ENCODE data around the gene BATF2. TPM values are rescaled to one million over a fixed set of nuclear protein-coding genes. Genes with fewer than 3 reads are reported as not detected.
"Not testable (repeated sequence)": the region's sequence is repeated elsewhere in the genome, so short reads cannot be mapped to it uniquely, and the experiment has no call there.

The BATF2 gene
- total and polyA plus RNA-seq, 11 donors, result 0.87 to 33.4 (median 1.6) TPM

DNA sequence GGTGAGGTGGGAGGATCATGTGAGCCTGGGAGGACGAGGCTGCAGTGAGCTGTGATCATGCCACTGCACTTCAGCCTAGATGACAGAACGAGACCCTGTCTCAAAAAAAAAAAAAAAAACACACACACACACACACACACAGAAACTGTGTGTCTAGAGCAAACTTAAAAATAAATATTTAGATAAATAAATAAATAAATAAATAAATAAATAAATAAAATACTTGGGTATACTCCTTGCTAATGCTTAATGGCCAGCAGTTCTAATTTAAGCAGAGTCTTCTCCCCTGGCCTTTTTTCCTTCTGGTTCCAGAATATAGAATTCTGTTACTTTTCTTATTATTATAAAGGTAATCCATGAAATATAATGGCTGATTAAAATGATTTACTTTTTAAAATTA is 12.1 kb upstream of the BATF2 start:
- intact Hi-C loops (cut with DNase I), result loop anchor here in 1 of 10 donors (10.0 kb wide), 1 partner anchor 164 kb away; the partner anchor contains the start of gene CDC42BPG
- Histone ChIP-seq H3K27me3 (no peaks in the 10 kb centered on the region), H3K36me3 (no peaks in the 10 kb centered on the region), H3K9me3 (no peaks in the 10 kb centered on the region), H3K27ac (no peak overlapping the region), H3K4me1 (peaks cover 0 to 13% (median 5%) of the 10 kb centered on the region in 12 donors), H3K4me3 (no peak overlapping the region)
- 81 to 89% (median 88%) methylated on average over 2 of the region's 2 CpGs for WGBS, 4 donors
- TF ChIP-seq, protein P1, sequence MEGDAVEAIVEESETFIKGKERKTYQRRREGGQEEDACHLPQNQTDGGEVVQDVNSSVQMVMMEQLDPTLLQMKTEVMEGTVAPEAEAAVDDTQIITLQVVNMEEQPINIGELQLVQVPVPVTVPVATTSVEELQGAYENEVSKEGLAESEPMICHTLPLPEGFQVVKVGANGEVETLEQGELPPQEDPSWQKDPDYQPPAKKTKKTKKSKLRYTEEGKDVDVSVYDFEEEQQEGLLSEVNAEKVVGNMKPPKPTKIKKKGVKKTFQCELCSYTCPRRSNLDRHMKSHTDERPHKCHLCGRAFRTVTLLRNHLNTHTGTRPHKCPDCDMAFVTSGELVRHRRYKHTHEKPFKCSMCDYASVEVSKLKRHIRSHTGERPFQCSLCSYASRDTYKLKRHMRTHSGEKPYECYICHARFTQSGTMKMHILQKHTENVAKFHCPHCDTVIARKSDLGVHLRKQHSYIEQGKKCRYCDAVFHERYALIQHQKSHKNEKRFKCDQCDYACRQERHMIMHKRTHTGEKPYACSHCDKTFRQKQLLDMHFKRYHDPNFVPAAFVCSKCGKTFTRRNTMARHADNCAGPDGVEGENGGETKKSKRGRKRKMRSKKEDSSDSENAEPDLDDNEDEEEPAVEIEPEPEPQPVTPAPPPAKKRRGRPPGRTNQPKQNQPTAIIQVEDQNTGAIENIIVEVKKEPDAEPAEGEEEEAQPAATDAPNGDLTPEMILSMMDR (IDR thresholded peaks at IDR 0.05), result no peak
- TF ChIP-seq POLR2A (IDR thresholded peaks at IDR 0.05), result no peak
- no peak for DNase-seq
- ATAC-seq, result no peak

DNA sequence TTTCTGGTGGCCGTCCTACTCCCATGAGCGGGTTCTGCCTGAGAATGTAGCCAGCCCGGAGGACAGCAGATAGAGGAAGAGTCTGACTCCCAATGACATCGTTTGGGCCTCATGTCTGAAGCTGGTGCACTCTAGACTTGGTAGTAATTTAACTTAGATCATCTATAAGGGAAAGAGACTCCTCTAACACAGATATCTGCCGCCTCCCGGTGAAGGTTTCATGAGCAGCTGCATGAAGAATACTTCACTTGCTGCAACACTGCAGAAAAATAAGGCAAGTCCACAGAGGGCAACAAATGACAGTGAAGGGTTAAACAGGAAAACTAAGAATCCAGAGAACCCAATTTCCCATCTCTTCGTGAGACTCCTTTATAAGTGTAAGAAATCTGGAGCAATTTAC is 11.2 kb upstream of the BATF2 start:
- WGBS, 4 donors, result 66 to 78% (median 72%) methylated on average over 7 of the region's 7 CpGs
- TF ChIP-seq, protein P1 (IDR thresholded peaks at IDR 0.05), result no peak
- no peak for TF ChIP-seq POLR2A (IDR thresholded peaks at IDR 0.05)
- no peaks in the 10 kb centered on the region for H3K36me3 ChIP-seq
- H3K9me3 ChIP-seq, result no peaks in the 10 kb centered on the region
- ATAC-seq (no peak), DNase-seq (no peak)
- H3K4me3 ChIP-seq, result no peak overlapping the region
- H3K27me3 ChIP-seq, result no peaks in the 10 kb centered on the region
- H3K27ac ChIP-seq, result no peak overlapping the region
- intact Hi-C loops (cut with DNase I), result loop anchor here in 1 of 10 donors (10.0 kb wide), 1 partner anchor 163 kb away; the partner anchor contains the start of gene CDC42BPG
- H3K4me1 ChIP-seq, result peaks cover 0 to 9% (median 1%) of the 10 kb centered on the region in 12 donors

DNA sequence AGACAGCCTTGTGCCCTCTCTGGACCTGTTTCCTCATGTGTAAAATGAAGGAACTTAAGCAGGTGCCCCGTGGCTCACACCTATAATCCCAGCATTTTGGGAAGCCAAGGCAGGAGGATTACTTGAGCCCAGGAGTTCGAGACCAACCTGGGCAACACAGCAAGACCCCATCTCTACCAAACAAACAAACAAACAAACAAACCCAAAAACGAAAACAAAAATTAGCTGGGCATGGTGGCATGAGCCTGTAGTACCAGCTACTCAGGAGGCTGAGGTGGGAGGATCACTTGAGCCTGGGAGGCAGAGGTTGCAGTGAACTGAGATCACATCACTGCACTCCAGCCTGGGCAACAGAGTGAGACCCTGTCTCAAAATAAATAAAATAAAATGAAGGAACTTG is 7.2 kb upstream of the BATF2 start:
- H3K27ac ChIP-seq, H3K27me3 ChIP-seq, H3K4me3 ChIP-seq, DNase-seq, H3K9me3 ChIP-seq, H3K36me3 ChIP-seq, H3K4me1 ChIP-seq, ATAC-seq: not testable (repeated sequence)
- intact Hi-C loops (cut with DNase I), result loop anchor here in 1 of 10 donors (10.0 kb wide), 1 partner anchor 159 kb away; the partner anchor contains the start of gene CDC42BPG
- 70 to 78% (median 75%) methylated on average over 3 of the region's 3 CpGs for WGBS, 4 donors

DNA sequence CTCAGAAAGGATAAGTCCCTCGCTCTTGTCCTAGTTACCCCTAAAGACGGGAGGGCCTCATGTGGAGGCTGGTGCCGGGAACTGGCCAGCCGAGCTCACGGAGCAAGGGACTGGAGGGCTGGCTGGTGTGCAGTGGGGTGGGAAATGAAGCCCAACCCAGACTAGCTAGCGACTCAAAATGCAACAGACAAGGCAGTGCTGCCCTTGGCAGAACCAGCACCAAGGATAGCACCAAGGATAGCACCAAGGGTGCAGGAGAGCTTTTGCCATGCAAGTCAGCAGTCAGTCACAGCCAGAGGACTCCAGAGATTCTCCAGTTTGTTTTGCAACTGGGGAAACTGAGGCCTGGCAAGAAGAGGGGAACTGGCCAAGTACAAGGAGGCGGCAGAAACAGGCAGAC is 6.5 kb upstream of the BATF2 start:
- no peak overlapping the region for H3K4me3 ChIP-seq
- no peak overlapping the region for H3K27ac ChIP-seq
- H3K27me3 ChIP-seq, result no peaks in the 10 kb centered on the region
- DNase-seq (no peak), ATAC-seq (no peak)
- H3K9me3 ChIP-seq, result no peaks in the 10 kb centered on the region
- no peak for TF ChIP-seq POLR2A (IDR thresholded peaks at IDR 0.05)
- TF ChIP-seq, protein P1 (IDR thresholded peaks at IDR 0.05), result no peak
- H3K36me3 ChIP-seq, result no peaks in the 10 kb centered on the region
- WGBS, 4 donors, result 62 to 70% (median 66%) methylated on average over 6 to 7 of the region's 7 CpGs
- H3K4me1 ChIP-seq, result peaks cover 0 to 11% (median 0%) of the 10 kb centered on the region in 12 donors
- intact Hi-C loops (cut with DNase I), result loop anchor here in 1 of 10 donors (10.0 kb wide), 1 partner anchor 158 kb away; the partner anchor contains the start of gene CDC42BPG

DNA sequence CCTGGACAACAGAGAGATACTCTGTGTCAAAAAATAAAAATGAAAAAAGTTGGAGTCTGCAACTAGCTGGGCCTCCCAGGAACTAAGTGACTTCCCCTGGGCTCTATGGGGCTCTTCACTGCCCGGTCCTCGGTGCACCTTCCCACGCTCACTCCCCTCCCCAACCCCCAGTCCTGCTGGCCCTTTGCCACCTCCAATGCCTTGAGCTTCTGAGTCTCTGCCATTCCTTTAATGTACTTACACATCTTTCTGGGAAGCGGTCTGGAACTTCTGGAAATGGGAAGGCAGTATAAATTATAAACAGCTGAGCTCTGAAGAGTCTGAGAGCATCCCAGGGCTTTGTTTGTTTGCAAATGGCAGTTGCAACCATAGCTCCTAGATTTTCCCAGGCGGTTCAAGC is 5.9 kb upstream of the BATF2 start:
- Histone ChIP-seq H3K4me1 (peaks cover 0 to 17% (median 0%) of the 10 kb centered on the region in 12 donors), H3K9me3 (no peaks in the 10 kb centered on the region), H3K36me3 (no peaks in the 10 kb centered on the region), H3K27me3 (no peaks in the 10 kb centered on the region), H3K4me3 (no peak overlapping the region), H3K27ac (no peak overlapping the region)
- ATAC-seq (no peak), DNase-seq (no peak)
- TF ChIP-seq, protein P1 (IDR thresholded peaks at IDR 0.05), result no peak
- no peak for TF ChIP-seq POLR2A (IDR thresholded peaks at IDR 0.05)
- intact Hi-C loops (cut with DNase I), result loop anchor here in 1 of 10 donors (10.0 kb wide), 1 partner anchor 158 kb away; the partner anchor contains the start of gene CDC42BPG
- 61 to 77% (median 70%) methylated on average over 5 of the region's 5 CpGs for WGBS, 4 donors
